MG63 (cell line): Measurements from ENCODE around the gene OR14A16. TPM values are rescaled to one million over a fixed set of nuclear protein-coding genes. Genes with fewer than 3 reads are reported as not detected.

ENCODE experiments used
- DNase-seq: peaks from one replicate; pipeline ENCODE4 v3.0.0-alpha.2; 2020
- H3K27me3 ChIP-seq: fragments of 250-450 bp; sonication (Bioruptor Pico); 2 replicates; pipeline ENCODE4 v1.5.1; 2020; ENCODE audit warnings: mild to moderate bottlenecking, moderate library complexity
- H3K36me3 ChIP-seq: fragments of 250-450 bp; sonication (Bioruptor Pico); 2 replicates; pipeline ENCODE4 v1.5.1; 2020; ENCODE audit warnings: mild to moderate bottlenecking, moderate library complexity
- H3K4me3 ChIP-seq: fragments of 250-450 bp; sonication (Bioruptor Pico); 2 replicates; pipeline ENCODE4 v1.5.1; 2020; ENCODE audit warnings: mild to moderate bottlenecking, moderate library complexity
- H3K9me3 ChIP-seq: fragments of 250-450 bp; sonication (Bioruptor Pico); 2 replicates; pipeline ENCODE4 v1.5.1; 2020; ENCODE audit warnings: mild to moderate bottlenecking, moderate library complexity
- total RNA-seq: library from RNA; depleted of rRNA; stranded (reverse); fragments of >200 nt; shearing (Covaris generic); gene quantifications from 2 replicates; pipeline ENCODE4 v1.2.3, GENCODE V29; 2014; ENCODE audit warnings: low replicate concordance; rRNA removed

OR14A16 gene
- not detected in 2 replicates for total RNA-seq

GRCh38 chr1:247824023-247824422, at the start of gene OR14A16:
Gene OR14A16, minus strand, starts transcription at chr1:247824119. Its CDS starts 8,390 bp downstream, at chr1:247815729.
- Histone ChIP-seq H3K9me3 (no peaks in the 10 kb centered on the region), H3K4me3 (no peak within 1 kb of the TSS), H3K27me3 (no peaks in the 10 kb centered on the region), H3K36me3 (no peaks in the 10 kb centered on the region)
- DNase-seq: no peak

- Histone ChIP-seq H3K27me3 (no peaks in the 10 kb centered on the region), H3K4me3 (peak overlapping the region; percentile 4; the same call in 1 of the 2 replicates), H3K36me3 (peaks cover 32% of the 10 kb centered on the region), H3K9me3 (no peaks in the 10 kb centered on the region)
- DNase-seq: peak; percentile 71
These were observed 41.5 kb upstream of the OR14A16 start for GRCh38 chr1:247865416-247865815.

- H3K27me3 ChIP-seq: no peaks in the 10 kb centered on the region
- H3K36me3 ChIP-seq: peaks cover 30% of the 10 kb centered on the region
- no peak for DNase-seq
- no peaks in the 10 kb centered on the region for H3K9me3 ChIP-seq
- no peak overlapping the region for H3K4me3 ChIP-seq
These were observed 40.7 kb upstream of the OR14A16 start for GRCh38 chr1:247864644-247865043.

GRCh38 chr1:247862756-247863155, 38.8 kb upstream of the OR14A16 start:
- H3K36me3 ChIP-seq: peaks cover 15% of the 10 kb centered on the region
- no peak for DNase-seq

GRCh38 chr1:247857985-247858619, 34.2 kb upstream of the OR14A16 start:
- DNase-seq: no peak
- Histone ChIP-seq H3K9me3 (peaks cover 2% of the 10 kb centered on the region), H3K4me3 (peak overlapping the region; percentile 59), H3K36me3 (peaks cover 8% of the 10 kb centered on the region; the same call in 1 of the 2 replicates), H3K27me3 (no peaks in the 10 kb centered on the region)

More at GRCh38 chr1:247862756-247863155, 38.8 kb upstream of the OR14A16 start:
- Histone ChIP-seq H3K9me3 (no peaks in the 10 kb centered on the region), H3K27me3 (no peaks in the 10 kb centered on the region), H3K4me3 (no peak overlapping the region)

GRCh38 chr1:247857069-247857984, 33.4 kb upstream of the OR14A16 start, which contains the start of gene TRIM58:
Gene TRIM58, plus strand, starts transcription at chr1:247857187. Its CDS starts 60 bp downstream, at chr1:247857247.
- H3K27me3 ChIP-seq: no peaks in the 10 kb centered on the region
- H3K4me3 ChIP-seq: peak within 1 kb of the TSS; percentile 59
- DNase-seq: peak; percentile 83
- H3K9me3 ChIP-seq: peaks cover 2% of the 10 kb centered on the region
- H3K36me3 ChIP-seq: peaks cover 8% of the 10 kb centered on the region; the same call in 1 of the 2 replicates

- Histone ChIP-seq H3K36me3 (peaks cover 5% of the 10 kb centered on the region; the same call in 1 of the 2 replicates), H3K27me3 (no peaks in the 10 kb centered on the region), H3K4me3 (no peak overlapping the region), H3K9me3 (peaks cover 2% of the 10 kb centered on the region)
- DNase-seq: no peak
These were observed 32.0 kb upstream of the OR14A16 start for GRCh38 chr1:247855911-247856310.

GRCh38 chr1:247854899-247855545, 31.1 kb upstream of the OR14A16 start:
- Histone ChIP-seq H3K4me3 (no peak overlapping the region), H3K36me3 (no peaks in the 10 kb centered on the region), H3K27me3 (no peaks in the 10 kb centered on the region), H3K9me3 (peaks cover 2% of the 10 kb centered on the region)
- no peak for DNase-seq

- Histone ChIP-seq H3K36me3 (no peaks in the 10 kb centered on the region), H3K27me3 (no peaks in the 10 kb centered on the region), H3K9me3 (peaks cover 2% of the 10 kb centered on the region), H3K4me3 (no peak overlapping the region)
- no peak for DNase-seq
These were observed 25.7 kb upstream of the OR14A16 start for GRCh38 chr1:247849616-247850015.

- Histone ChIP-seq H3K4me3 (no peak overlapping the region), H3K9me3 (peaks cover under 1% of the 10 kb centered on the region; the same call in 1 of the 2 replicates), H3K36me3 (no peaks in the 10 kb centered on the region), H3K27me3 (no peaks in the 10 kb centered on the region)
- DNase-seq: no peak
These were observed 24.4 kb upstream of the OR14A16 start for GRCh38 chr1:247848346-247848745.

GRCh38 chr1:247845693-247846017, 21.7 kb upstream of the OR14A16 start:
- Histone ChIP-seq H3K36me3 (no peaks in the 10 kb centered on the region), H3K9me3 (no peaks in the 10 kb centered on the region)

GRCh38 chr1:247845011-247845692, 21.2 kb upstream of the OR14A16 start:
- H3K36me3 ChIP-seq: no peaks in the 10 kb centered on the region
- peak; percentile 12 for DNase-seq
- H3K27me3 ChIP-seq: no peaks in the 10 kb centered on the region
- no peaks in the 10 kb centered on the region for H3K9me3 ChIP-seq
- H3K4me3 ChIP-seq: no peak overlapping the region

More at GRCh38 chr1:247845693-247846017, 21.7 kb upstream of the OR14A16 start:
- DNase-seq: no peak
- Histone ChIP-seq H3K27me3 (no peaks in the 10 kb centered on the region), H3K4me3 (no peak overlapping the region)

- no peak for DNase-seq
- H3K36me3 ChIP-seq: no peaks in the 10 kb centered on the region
- H3K4me3 ChIP-seq: no peak overlapping the region
- no peaks in the 10 kb centered on the region for H3K27me3 ChIP-seq
- H3K9me3 ChIP-seq: no peaks in the 10 kb centered on the region
These were observed 19.5 kb upstream of the OR14A16 start for GRCh38 chr1:247843411-247843810.

GRCh38 chr1:247841796-247842195, 17.9 kb upstream of the OR14A16 start, which contains the start of gene OR11L1:
Gene OR11L1, minus strand, starts transcription at chr1:247841896. Its CDS starts 0 bp downstream, at chr1:247841896.
- Histone ChIP-seq H3K36me3 (no peaks in the 10 kb centered on the region), H3K4me3 (no peak within 1 kb of the TSS), H3K9me3 (no peaks in the 10 kb centered on the region), H3K27me3 (no peaks in the 10 kb centered on the region)
- no peak for DNase-seq

- DNase-seq: no peak
- Histone ChIP-seq H3K9me3 (0 out of 2 replicates have a peak, but pooled peaks cover 4% of the 10 kb centered on the region), H3K4me3 (no peak overlapping the region)
These were observed 16.9 kb upstream of the OR14A16 start for GRCh38 chr1:247840818-247841217.

GRCh38 chr1:247833601-247834000, 9.7 kb upstream of the OR14A16 start:
- no peaks in the 10 kb centered on the region for H3K36me3 ChIP-seq
- no peak for DNase-seq
- no peaks in the 10 kb centered on the region for H3K27me3 ChIP-seq
- no peak overlapping the region for H3K4me3 ChIP-seq
- 0 out of 2 replicates have a peak, but pooled peaks cover 4% of the 10 kb centered on the region for H3K9me3 ChIP-seq

More at GRCh38 chr1:247840818-247841217, 16.9 kb upstream of the OR14A16 start:
- H3K27me3 ChIP-seq: no peaks in the 10 kb centered on the region
- H3K36me3 ChIP-seq: no peaks in the 10 kb centered on the region
